HG02798 (cell line): ENCODE data around the gene TEX9.
"Not testable (repeated sequence)": the region's sequence is repeated elsewhere in the genome, so short reads cannot be mapped to it uniquely, and the experiment has no call there.

Experiments
- ATAC-seq: cut with Tn5 transposase; IDR thresholded peaks from one replicate; pipeline ENCODE4 v1.9.1; 2021; ENCODE audit warnings: mild to moderate bottlenecking; ENCODE audit not compliant: unreplicated experiment, poor library complexity

The TEX9 gene

GRCh38 chr15:56365075-56365711 lies at the start of gene TEX9:
TSS of gene TEX9 (plus strand) at chr15:56365426. CDS start at chr15:56365451, 25 bp downstream.
- ATAC-seq, result peak; percentile 96

GRCh38 chr15:56316561-56316960 lies 48.7 kb upstream of the TEX9 start:
- ATAC-seq, result not testable (repeated sequence)

GRCh38 chr15:56320316-56320715 lies 44.9 kb upstream of the TEX9 start:
- ATAC-seq, result no peak

- no peak for ATAC-seq
These were observed 44.4 kb upstream of the TEX9 start for GRCh38 chr15:56320861-56321260.

GRCh38 chr15:56322444-56322843 lies 42.8 kb upstream of the TEX9 start:
- no peak for ATAC-seq

- no peak for ATAC-seq
These were observed 41.8 kb upstream of the TEX9 start for GRCh38 chr15:56323435-56323834.

- ATAC-seq, result no peak
These were observed 40.0 kb upstream of the TEX9 start for GRCh38 chr15:56325186-56325585.

- ATAC-seq, result no peak
These were observed 37.3 kb upstream of the TEX9 start for GRCh38 chr15:56327721-56328502.

GRCh38 chr15:56337084-56337725 lies 28.0 kb upstream of the TEX9 start:
- ATAC-seq, result no peak

GRCh38 chr15:56339594-56339993 lies 25.6 kb upstream of the TEX9 start:
- ATAC-seq, result no peak

GRCh38 chr15:56341201-56341600 lies 24.0 kb upstream of the TEX9 start:
- ATAC-seq, result no peak

- no peak for ATAC-seq
These were observed 22.6 kb upstream of the TEX9 start for GRCh38 chr15:56342653-56343052.

- ATAC-seq, result no peak
These were observed 21.3 kb upstream of the TEX9 start for GRCh38 chr15:56343879-56344278.

GRCh38 chr15:56344336-56344735 lies 20.9 kb upstream of the TEX9 start:
- no peak for ATAC-seq

GRCh38 chr15:56346414-56346813 lies 18.8 kb upstream of the TEX9 start:
- ATAC-seq, result no peak

- no peak for ATAC-seq
These were observed 15.7 kb upstream of the TEX9 start for GRCh38 chr15:56349554-56349953.

- ATAC-seq, result no peak
These were observed 13.9 kb upstream of the TEX9 start for GRCh38 chr15:56351353-56351752.

- ATAC-seq, result no peak
These were observed 13.2 kb upstream of the TEX9 start for GRCh38 chr15:56351957-56352506.

GRCh38 chr15:56353119-56353518 lies 12.1 kb upstream of the TEX9 start:
- no peak for ATAC-seq

- no peak for ATAC-seq
These were observed 11.5 kb upstream of the TEX9 start for GRCh38 chr15:56353740-56354139.

GRCh38 chr15:56356616-56357015 lies 8.6 kb upstream of the TEX9 start:
- peak; percentile 70 for ATAC-seq
